Frontal cortex (tissue), 4 donors: ENCODE results near the gene MYLK3. TPM values are rescaled to one million over a fixed set of nuclear protein-coding genes. Genes with fewer than 3 reads are reported as not detected.
"Not testable (repeated sequence)": the region's sequence is repeated elsewhere in the genome, so short reads cannot be mapped to it uniquely, and the experiment has no call there.

Experiments
- DNase-seq, 2 donors: peaks; one replicate each; pipeline ENCODE4 v3.0.0; 2012; ENCODE audit warnings: low spot score in 2 of 2
- FAIRE-seq: peaks from 2 replicates; lab custom pipeline; 2012; peaks lifted over from hg19 to GRCh38; lab: Jason Lieb, UNC
- total RNA-seq: library from RNA; depleted of rRNA; stranded (reverse); fragments of >200 nt; gene quantifications from one replicate; pipeline ENCODE4 v1.2.3, GENCODE V29; 2014
- donor health status: control.
- donor health status: control.
- donor health status: control.

Gene MYLK3
- total RNA-seq, result 0.41 TPM

- FAIRE-seq, result no peak
- DNase-seq, result no peak
Measured at GRCh38 chr16:46747777-46748651, at the start of gene MYLK3. Gene MYLK3, minus strand, starts transcription at chr16:46748344. Its CDS starts 151 bp downstream, at chr16:46748193.

GRCh38 chr16:46797501-46797900 lies 49.4 kb upstream of the MYLK3 start:
- DNase-seq (no peak), FAIRE-seq (peak; percentile 85)

DNA sequence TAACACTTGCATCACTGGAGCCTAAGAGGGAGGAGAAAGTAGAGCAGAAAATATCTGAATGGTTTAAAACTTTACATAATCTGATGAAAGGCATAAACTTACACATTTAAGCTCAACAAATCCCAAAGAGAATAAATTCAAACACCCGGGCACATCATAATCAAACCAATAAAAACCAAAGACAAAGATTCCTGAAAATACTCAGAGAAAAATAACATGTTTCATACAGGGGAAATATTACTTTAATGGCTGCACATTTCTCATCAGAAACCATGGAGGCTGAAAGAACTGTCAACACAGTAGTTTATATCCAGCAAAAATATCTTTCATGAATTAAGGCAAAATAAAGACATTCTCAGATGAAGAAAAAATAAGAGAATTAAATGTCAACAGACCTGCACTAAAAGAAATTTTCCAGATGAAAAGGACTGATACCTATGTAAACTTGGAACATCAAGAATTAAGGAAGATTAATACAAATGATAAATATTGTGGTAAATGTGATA lies 48.7 kb upstream of the MYLK3 start:
- DNase-seq (no peak), FAIRE-seq (no peak)

DNA sequence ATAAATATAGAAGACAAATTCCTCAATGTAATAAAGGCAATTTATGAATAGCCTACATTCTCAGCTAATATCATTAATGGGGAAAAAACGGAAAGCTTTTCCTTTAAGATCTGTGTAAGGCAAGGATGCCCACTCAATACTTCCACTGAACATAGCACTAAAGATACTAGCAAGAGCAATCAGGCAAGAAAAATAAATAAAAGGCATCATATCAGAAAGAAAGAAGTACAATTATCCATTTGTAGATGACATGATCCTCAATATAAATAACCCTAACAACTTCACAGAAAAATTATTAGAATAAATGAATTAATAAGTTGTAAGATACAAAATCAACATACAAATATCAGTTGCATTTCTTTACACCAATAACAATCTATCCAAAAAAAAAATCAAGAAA lies 45.7 kb upstream of the MYLK3 start:
- FAIRE-seq (no peak), DNase-seq (no peak)

GRCh38 chr16:46790599-46791270 lies 42.6 kb upstream of the MYLK3 start:
- no peak for FAIRE-seq

DNA sequence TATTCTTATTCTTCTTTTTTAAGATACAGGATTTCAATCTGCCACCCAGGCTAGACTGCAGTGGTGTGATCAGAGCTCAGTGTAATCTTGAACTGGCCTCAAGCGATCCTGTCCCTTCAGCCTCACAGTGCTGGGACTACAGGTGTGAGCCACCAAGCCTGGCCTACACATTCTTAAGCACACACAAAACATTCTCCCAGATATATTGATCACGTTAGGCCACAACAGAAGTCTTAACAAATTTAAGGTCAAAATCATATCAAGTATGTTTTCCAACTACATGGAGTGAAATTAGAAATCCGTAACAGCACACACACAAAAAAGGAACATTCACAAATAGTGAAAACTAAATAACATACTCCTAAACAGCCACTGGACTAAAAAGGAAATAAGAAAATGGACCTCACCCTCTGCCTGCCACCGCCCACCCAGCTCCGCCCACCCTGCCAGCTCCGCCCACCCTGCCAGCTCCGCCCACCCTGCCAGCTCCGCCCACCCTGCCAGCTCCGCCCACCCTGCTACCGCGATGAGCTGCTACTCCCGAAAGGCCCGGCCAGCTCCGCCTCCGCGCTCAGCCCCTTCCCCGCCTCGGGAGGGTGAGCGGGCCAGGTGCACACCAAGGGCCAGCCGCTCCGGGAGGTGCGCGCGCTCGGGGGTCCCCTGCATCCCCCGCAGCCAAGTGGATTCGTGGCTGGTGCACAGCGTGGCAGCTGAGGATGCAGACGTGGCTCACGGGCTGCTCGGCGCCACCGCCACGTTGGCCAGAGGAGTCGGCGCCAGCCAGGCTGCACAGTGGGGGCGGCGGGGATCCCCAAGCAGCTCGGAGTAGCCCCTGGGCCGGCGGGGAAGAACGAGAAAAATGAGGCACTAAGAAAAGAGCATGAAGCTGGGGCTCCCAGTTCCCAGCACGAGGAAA lies 41.6 kb upstream of the MYLK3 start:
- DNase-seq (peak; percentile 52 to 73), FAIRE-seq (no peak)

More at GRCh38 chr16:46790599-46791270, 42.6 kb upstream of the MYLK3 start:
- no peak for DNase-seq

- no peak for FAIRE-seq
- no peak for DNase-seq
Measured at GRCh38 chr16:46788891-46789474, 40.8 kb upstream of the MYLK3 start.

DNA sequence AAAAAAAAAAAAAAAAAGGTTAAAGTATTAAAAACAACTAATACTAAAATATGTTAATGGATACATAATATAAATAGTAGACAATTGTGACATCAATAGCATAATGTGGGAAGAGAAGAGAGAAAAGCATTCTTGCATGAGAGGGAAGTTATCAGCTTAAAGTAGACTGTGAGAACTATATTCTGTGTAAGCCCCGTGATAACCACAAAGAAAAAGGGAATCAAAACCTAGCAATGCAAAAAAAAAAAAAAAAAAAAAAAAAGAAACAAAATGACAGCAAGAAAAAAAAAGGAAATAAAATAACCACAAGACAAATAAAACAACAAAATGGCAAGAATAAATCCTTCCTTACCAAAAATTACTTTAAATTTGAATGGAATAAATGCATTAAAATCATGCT lies 39.8 kb upstream of the MYLK3 start:
- DNase-seq (no peak), FAIRE-seq (peak; percentile 39)

DNA sequence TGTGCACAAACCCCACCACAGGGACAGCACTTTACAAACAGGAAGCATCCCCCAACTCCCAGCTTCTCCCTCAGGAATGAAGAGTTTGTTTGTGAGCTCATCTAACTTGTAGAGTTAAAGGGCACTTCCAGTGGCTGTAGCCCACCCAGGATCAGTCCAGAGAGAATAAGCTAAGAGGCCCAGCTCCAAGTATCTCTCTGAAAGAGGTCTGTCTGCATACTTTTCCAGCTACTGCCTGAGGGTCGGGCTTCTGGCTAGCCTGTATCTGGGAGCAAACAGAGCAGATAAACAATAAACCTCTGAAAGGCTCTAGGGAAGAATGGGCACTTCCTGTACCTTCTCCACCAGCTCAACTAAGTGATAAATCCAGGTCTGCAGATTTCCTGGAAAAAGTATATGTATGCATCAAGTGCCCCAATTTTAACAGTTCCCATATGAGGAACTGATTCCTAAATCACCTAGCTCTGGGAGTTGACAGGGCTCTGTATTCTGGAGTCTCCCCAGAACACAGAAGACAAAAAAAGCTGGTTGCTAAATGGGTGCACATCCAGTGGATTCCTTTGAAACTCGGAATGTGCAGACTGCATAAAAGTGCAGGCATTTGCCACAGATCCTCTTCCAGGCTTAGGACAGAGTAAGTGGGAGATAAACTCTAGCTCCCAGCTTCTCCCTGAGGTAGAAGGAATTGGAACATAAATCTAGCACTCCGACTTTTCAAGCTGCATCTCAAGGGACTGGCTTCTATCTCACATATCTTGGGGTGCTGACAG lies 37.1 kb upstream of the MYLK3 start:
- DNase-seq, result no peak
- FAIRE-seq, result no peak

DNA sequence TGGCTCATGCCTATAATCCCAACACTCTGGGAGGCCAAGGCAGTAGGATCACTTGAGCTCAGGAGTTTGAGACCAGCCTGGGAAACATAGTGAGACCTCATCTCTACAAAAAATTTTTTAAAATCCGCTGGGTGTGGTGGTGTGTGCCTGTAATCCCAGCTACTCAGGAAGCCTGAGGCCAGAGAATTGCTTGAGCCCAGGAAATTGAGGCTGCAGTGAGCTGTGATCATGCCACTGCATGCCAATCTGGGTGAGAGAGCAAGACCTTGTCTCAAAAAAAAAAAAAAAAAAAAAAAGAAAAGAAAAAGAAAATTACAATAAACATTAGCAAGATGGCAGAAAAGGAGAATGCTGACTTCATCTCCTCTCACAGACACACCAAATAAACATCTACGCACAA lies 36.4 kb upstream of the MYLK3 start:
- not testable (repeated sequence) for FAIRE-seq, DNase-seq

DNA sequence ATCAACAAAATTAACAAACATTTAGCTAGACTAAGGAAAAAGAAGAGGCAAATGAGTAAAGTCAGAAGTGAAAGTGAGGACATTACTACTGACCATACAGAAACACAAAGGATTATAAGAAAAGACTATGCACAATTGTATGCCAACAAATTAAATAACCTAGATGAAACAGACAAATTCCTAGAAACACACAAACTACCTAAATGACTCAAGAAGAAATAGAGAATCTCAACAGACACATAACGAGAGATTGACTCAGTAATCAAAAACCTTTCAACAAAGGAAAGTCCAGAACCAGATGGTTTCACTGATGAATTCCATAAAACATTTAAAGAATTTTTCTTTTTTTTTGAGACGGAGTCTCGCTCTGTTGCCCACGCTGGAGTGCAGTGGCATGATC lies 35.7 kb upstream of the MYLK3 start:
- FAIRE-seq, result no peak
- DNase-seq, result no peak

DNA sequence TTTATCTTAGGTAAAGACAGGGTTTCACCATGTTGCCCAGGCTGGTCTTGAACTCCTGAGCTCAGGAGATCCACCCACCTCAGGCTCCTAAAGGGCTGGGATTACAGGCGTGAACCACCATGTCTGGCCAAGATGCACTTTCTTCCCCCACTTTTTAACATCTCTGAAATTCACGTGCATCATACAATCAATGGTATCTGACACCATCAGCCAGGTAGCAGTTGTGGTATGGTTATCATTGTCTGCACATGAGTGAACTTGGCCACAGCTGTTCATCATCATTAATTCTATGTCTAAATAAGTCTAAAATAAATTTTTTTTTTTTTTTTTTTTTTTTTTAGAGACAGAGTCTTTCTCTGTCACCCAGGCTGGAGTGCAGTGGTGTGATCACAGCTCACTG lies 34.2 kb upstream of the MYLK3 start:
- FAIRE-seq, result no peak
- DNase-seq, result no peak

DNA sequence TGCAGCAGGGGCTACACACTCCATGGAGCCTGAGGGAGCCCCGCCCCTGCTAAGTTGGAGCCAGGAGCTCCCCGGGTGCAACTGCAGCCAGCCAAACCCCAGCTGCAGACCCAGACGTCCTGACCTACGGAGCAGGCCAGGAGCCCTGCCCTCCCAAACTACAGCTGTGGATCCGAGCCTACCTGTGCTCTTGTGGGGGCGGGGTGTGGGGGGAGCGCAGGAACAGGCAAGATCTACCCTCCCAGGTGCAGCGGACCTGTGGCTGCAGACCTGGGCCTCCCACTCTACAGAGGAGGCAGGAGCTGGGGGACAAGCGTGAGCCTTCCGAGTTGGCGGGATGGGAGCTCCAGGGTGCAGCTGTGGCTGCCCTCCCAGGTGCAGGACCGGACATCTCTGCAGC lies 29.7 kb upstream of the MYLK3 start:
- FAIRE-seq, result no peak

GRCh38 chr16:46775214-46775613 lies 27.1 kb upstream of the MYLK3 start:
- DNase-seq, result no peak
- FAIRE-seq, result no peak

More for the DNA sequence above, 29.7 kb upstream of the MYLK3 start:
- DNase-seq, result no peak

DNA sequence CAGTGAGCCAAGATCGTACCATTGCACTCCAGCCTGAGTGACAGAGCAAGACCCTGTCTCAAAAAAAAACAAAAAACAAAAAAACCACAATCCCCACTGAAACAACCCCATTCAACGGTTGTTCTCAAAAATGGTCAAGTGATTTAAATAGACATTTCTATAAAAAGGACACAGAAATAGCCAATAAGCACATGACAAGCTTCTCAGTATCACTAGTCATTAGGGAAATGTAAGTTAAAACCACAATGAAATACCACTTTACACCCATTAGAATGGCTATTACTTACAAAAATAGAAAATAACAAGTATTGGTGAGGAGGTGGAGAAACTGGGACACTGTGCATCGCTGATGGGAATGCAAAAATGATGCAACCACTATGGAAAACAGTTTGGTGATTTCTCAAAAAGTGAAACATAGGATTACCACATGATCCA lies 26.6 kb upstream of the MYLK3 start:
- FAIRE-seq, result no peak
- no peak for DNase-seq

DNA sequence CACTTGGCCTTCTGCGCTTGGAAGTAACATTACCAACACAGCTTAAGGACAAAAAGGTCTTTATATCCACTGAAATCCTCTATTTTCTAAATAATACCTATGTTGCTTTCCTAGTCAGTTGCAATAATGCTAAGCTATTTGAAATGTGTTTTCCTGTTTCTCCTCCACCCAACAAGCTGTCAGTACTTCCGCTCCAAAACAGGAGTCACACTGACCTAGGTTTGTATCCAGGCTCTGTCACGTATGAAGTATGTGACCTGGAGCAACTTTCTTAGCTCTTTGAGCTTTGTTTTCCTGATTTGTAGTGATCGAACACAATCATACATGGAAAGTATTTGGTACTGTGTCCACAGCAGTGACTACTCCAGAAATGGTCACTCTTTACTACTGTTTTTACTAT lies 24.3 kb upstream of the MYLK3 start:
- FAIRE-seq (no peak), DNase-seq (no peak)

- FAIRE-seq, result no peak
- no peak for DNase-seq
Measured at GRCh38 chr16:46768809-46769208, 20.7 kb upstream of the MYLK3 start.

DNA sequence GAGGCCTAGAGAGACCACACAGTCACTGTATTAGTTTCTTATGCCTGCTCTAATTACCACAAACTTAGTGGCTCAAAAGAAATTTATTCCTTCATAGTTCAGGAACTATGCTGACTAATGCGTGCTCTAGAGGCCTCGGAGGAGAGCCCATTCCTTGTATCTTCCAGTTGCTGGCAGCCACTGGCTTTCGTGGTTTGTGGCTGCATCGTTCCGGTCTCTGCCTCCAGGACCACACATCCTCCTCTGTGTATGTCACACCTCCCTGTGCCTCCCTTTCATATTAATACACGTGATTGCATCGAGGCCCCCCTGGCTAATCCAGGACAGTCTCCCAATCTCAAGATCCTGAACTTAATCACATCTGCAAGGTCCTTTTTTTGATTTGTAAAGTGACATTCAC lies 16.9 kb upstream of the MYLK3 start:
- FAIRE-seq, result no peak
- DNase-seq, result no peak

- FAIRE-seq (no peak), DNase-seq (no peak)
Measured at GRCh38 chr16:46763147-46763546, 15.0 kb upstream of the MYLK3 start.
